PC-3 (cell line): ENCODE results near the gene CKB.

Experiments
- CTCF ChIP-seq: fragments of 300-600 bp; sonication (generic); conservative IDR thresholded peaks from 2 replicates; pipeline ENCODE4 v1.5.1; 2017; ENCODE audit warnings: antibody characterized with exemption, low read depth, mild to moderate bottlenecking, low read length
- EZH2phosphoT487 ChIP-seq: fragments of 300-600 bp; sonication (generic); IDR thresholded peaks from 2 replicates; pipeline ENCODE4 v1.6.1; 2018; ENCODE audit warnings: mild to moderate bottlenecking, antibody characterized with exemption, low read length, borderline replicate concordance

GRCh38 chr14:103476631-103477030 lies 46.0 kb downstream of the CKB start:
- TF ChIP-seq CTCF, result no peak
- no peak for TF ChIP-seq EZH2phosphoT487
